Glutamatergic neuron (in vitro differentiated cells): ENCODE results near the gene GSK3A. TPM values are rescaled to one million over a fixed set of nuclear protein-coding genes. Genes with fewer than 3 reads are reported as not detected.

Experiments
- DNase-seq: peaks from one replicate; pipeline ENCODE4 v3.0.0; 2022
- H3K27ac Mint-ChIP-seq: one replicate; pipeline ENCODE4 v1.8.0; 2020; ENCODE audit warnings: mild to moderate bottlenecking, mixed read lengths, inconsistent platforms; ENCODE audit not compliant: unreplicated experiment
- H3K27me3 Mint-ChIP-seq: one replicate; pipeline ENCODE4 v1.8.0; 2020; ENCODE audit warnings: mild to moderate bottlenecking, moderate library complexity, mixed read lengths, inconsistent platforms; ENCODE audit not compliant: unreplicated experiment
- H3K36me3 Mint-ChIP-seq: one replicate; pipeline ENCODE4 v1.8.0; 2020; ENCODE audit warnings: mild to moderate bottlenecking, mixed read lengths, inconsistent platforms; ENCODE audit not compliant: unreplicated experiment
- H3K4me1 Mint-ChIP-seq: one replicate; pipeline ENCODE4 v1.8.0; 2020; ENCODE audit warnings: mild to moderate bottlenecking, low read depth, mixed read lengths, inconsistent platforms; ENCODE audit not compliant: unreplicated experiment
- H3K4me3 Mint-ChIP-seq: one replicate; pipeline ENCODE4 v1.8.0; 2020; ENCODE audit warnings: mild to moderate bottlenecking, mixed read lengths, inconsistent platforms; ENCODE audit not compliant: unreplicated experiment
- H3K9me3 Mint-ChIP-seq: one replicate; pipeline ENCODE4 v1.8.0; 2020; ENCODE audit warnings: mild to moderate bottlenecking, moderate library complexity, mixed read lengths, inconsistent platforms; ENCODE audit not compliant: unreplicated experiment
- CTCF ChIP-seq: fragments of 200-600 bp; sonication (generic); IDR thresholded peaks from one replicate; pipeline ENCODE4 v1.5.0; 2021; ENCODE audit not compliant: partially characterized antibody, unreplicated experiment
- total RNA-seq: library from RNA; stranded (reverse); fragmentation: NEBNext Ultra II Directional; extraction: Animal tissue kit (Norgen Biotek cat#: 25700); gene quantifications from one replicate; pipeline ENCODE4 v1.2.1, GENCODE V29; 2021; ENCODE audit not compliant: unreplicated experiment

Gene GSK3A
- total RNA-seq, 1 donor from 2014 or later, result 83.2 TPM

DNA sequence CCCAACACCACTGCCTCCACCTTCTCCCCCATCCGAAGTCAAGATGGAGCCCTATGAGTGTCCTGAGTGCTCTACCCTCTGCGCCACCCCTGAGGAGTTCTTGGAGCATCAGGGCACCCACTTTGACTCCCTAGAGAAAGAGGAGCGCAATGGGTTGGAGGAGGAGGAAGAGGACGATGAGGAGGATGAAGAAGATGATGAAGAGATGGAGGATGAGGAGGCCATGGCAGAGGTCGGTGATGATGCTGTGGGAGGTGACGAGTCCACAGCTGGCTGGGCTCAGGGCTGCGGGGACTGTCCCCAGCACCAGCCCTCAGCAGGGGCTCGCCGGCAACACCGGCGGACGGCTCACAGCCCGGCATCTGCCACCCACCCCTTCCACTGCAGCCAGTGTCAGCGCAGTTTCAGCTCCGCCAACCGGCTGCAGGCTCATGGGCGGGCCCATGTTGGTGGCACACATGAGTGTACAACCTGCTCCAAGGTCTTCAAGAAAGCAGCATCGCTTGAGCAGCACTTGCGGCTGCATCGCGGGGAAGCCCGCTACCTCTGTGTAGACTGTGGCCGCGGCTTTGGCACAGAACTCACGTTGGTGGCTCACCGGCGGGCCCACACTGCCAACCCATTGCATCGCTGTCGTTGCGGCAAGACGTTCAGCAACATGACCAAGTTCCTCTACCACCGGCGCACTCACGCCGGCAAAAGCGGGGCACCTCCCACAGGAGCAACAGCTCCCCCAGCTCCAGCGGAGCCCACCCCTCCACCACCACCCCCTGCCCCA is 17.3 kb downstream of the GSK3A start:
- TF ChIP-seq CTCF, result no peak
- Mint-ChIP-seq H3K36me3 (peaks cover 6% of the 10 kb centered on the region), H3K27ac (no peak overlapping the region), H3K4me3 (no peak overlapping the region), H3K9me3 (peaks cover 3% of the 10 kb centered on the region), H3K4me1 (peaks cover 8% of the 10 kb centered on the region), H3K27me3 (peaks cover 7% of the 10 kb centered on the region)
- DNase-seq, result no peak

GRCh38 chr19:42220751-42221097 is 21.7 kb downstream of the GSK3A start:
- peaks cover 6% of the 10 kb centered on the region for H3K27me3 Mint-ChIP-seq
- peaks cover 15% of the 10 kb centered on the region for H3K4me1 Mint-ChIP-seq
- H3K9me3 Mint-ChIP-seq, result peaks cover 14% of the 10 kb centered on the region
- TF ChIP-seq CTCF, result no peak
- no peak for DNase-seq
- peak overlapping the region; percentile 92 for H3K27ac Mint-ChIP-seq
- H3K4me3 Mint-ChIP-seq, result peak overlapping the region; percentile 98
- H3K36me3 Mint-ChIP-seq, result no peaks in the 10 kb centered on the region

DNA sequence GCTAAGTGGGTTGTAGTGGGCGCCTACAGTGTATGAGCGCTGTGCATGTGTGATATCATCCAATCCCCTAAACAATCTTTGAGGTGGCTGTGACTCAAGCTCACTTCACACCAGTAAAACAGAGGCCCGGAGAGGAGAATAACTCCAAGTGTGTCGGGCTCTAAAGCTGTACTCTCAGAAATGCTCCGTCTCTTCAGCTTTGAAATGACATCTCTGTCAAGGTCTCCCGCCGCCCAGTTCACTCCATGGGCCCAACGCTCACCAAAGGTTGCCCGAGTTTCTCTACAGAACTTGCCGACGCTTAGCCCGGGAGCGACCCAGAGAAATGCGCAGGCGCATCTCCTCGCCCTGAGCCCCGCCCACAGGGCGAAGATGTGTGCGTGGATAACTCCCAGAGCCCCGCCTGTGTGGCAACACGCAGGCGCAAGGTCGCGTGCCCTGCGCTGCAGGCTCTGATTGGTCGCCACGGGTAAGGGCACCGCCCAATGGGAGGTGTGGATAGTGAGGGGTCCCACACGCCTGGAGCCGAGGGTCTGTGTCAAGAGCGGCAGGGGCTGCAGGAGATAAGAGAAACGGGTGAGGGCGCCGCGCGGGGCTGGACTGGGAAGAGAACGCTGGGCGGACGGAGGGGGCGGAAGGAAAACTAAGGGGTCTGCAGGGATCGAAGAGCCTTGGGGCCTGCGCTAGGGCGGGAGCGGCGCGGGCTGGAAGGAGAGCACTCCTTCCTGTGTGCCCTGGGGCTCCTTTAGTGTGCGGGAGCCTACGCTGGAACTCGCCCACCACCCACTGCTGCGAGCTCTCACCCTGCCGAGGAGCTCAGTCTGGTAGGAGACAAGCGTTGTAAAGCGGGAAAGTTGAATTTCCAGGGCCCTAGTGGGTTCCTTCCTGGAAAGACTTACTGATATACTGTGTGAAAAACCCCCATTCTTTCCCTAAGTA is 22.3 kb downstream of the GSK3A start, which contains the start of gene ZNF526:
TSS of gene ZNF526 (plus strand) at position 501 of the 939 bp plus-strand sequence. CDS start 4,092 bp downstream, outside the sequence.
- Mint-ChIP-seq H3K4me1 (peaks cover 15% of the 10 kb centered on the region), H3K36me3 (no peaks in the 10 kb centered on the region), H3K4me3 (peak within 1 kb of the TSS; percentile 98), H3K9me3 (peaks cover 14% of the 10 kb centered on the region), H3K27ac (peak within 1 kb of the TSS; percentile 94), H3K27me3 (peaks cover 6% of the 10 kb centered on the region)
- peak; percentile 10 for TF ChIP-seq CTCF
- peak; percentile 98 for DNase-seq

DNA sequence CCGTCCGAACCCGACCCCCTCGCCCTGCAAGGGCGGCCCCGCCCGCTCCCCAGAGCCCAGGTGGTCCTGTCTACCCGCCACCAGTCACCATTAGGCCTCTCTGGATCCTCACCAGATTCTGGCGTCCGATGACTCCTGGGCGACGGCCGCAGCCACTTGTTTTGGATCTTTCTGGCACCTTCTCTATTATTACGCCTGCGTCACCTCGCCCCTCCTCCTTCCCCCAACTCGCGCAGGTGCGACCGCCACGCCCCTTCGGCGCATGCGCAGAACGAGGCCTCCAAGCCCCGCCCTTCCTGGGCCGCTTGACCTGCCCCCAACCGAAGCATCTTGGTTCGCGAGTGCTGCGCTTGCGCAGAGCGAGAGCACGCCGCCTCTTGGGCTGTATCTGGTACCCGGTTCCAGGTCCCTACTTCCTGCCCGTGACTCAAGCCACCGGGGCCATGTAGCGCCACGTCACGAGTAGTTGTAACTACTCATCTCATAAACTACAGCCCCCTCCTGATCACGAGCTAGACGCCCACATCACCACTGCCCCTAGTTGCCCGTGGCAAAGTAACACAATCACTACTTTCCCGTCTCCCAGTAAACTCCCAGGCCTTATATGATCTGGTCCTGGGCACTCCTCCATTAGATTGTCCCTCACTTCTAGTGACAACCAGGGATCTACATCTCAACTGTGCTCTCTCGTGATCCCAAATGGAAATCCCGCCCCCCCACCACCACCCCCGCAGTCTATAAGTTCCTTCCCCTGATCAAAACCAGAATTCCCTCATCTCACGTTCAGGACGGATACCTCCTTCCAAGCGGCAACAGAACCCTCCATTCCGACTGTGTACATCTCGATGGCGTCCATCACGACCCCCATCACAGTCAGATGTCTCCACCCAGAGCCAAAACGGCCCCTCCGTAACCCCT is 24.6 kb downstream of the GSK3A start, which contains the start of gene DEDD2:
TSS of gene DEDD2 (minus strand) at position 158 of the 918 bp plus-strand sequence. CDS start 670 bp downstream, outside the sequence.
- peak within 1 kb of the TSS; percentile 93 for H3K4me3 Mint-ChIP-seq
- H3K27ac Mint-ChIP-seq, result peak within 1 kb of the TSS; percentile 80
- DNase-seq, result peak; percentile 98
- H3K4me1 Mint-ChIP-seq, result peaks cover 15% of the 10 kb centered on the region
- H3K27me3 Mint-ChIP-seq, result peaks cover 9% of the 10 kb centered on the region
- TF ChIP-seq CTCF, result no peak
- H3K36me3 Mint-ChIP-seq, result no peaks in the 10 kb centered on the region
- peaks cover 13% of the 10 kb centered on the region for H3K9me3 Mint-ChIP-seq
